ENCODE measurements around the gene C1orf159.

C1orf159 gene

GRCh38 chr1:1115786-1116700 lies at the start of gene C1orf159:
Gene C1orf159 (minus strand): TSS chr1:1116089. CDS start chr1:1091543, 24,546 bp downstream.
- Histone ChIP-seq H3K36me3 (ENCODE audit: control insufficient read depth in 2 of 2, insufficient read depth in 2 of 2, low read length in 2 of 2) (peaks cover 0 to 2% of the 10 kb centered on the region in 2 donors), H3K9me3 (ENCODE audit: control insufficient read depth in 2 of 2, low read length in 2 of 2) (no peaks in the 10 kb centered on the region), H3K27ac (ENCODE audit: low read depth in 2 of 2, low read length in 2 of 2) (peak within 1 kb of the TSS; percentile 52 to 61), H3K4me1 (ENCODE audit: control insufficient read depth in 2 of 2, insufficient read depth in 2 of 2, low read length in 2 of 2) (peaks cover 4 to 6% of the 10 kb centered on the region in 2 donors), H3K27me3 (ENCODE audit: control insufficient read depth in 2 of 2, insufficient read depth in 2 of 2, low read length in 2 of 2) (peaks cover 0 to 7% of the 10 kb centered on the region in 2 donors), H3K4me3 (ENCODE audit: low read length in 2 of 2) (peak within 1 kb of the TSS; percentile 61 to 72), H3K9ac (ENCODE audit: low read depth in 1 of 2, low read length in 2 of 2) (peak within 1 kb of the TSS; percentile 59 to 60)

GRCh38 chr1:1165485-1165884 lies 49.6 kb upstream of the C1orf159 start:
- H3K4me1 ChIP-seq (ENCODE audit: control insufficient read depth in 2 of 2, insufficient read depth in 2 of 2, low read length in 2 of 2): peaks cover 21 to 46% of the 10 kb centered on the region in 2 donors

GRCh38 chr1:1164701-1165451 lies 49.0 kb upstream of the C1orf159 start:
- Histone ChIP-seq H3K9ac (ENCODE audit: low read depth in 1 of 2, low read length in 2 of 2) (peak overlapping the region; percentile 92 to 99), H3K27me3 (ENCODE audit: control insufficient read depth in 2 of 2, insufficient read depth in 2 of 2, low read length in 2 of 2) (peaks cover 0 to 2% of the 10 kb centered on the region in 2 donors), H3K27ac (ENCODE audit: low read depth in 2 of 2, low read length in 2 of 2) (peak overlapping the region; percentile 99), H3K36me3 (ENCODE audit: control insufficient read depth in 2 of 2, insufficient read depth in 2 of 2, low read length in 2 of 2) (no peaks in the 10 kb centered on the region), H3K9me3 (ENCODE audit: control insufficient read depth in 2 of 2, low read length in 2 of 2) (no peaks in the 10 kb centered on the region), H3K4me1 (ENCODE audit: control insufficient read depth in 2 of 2, insufficient read depth in 2 of 2, low read length in 2 of 2) (peaks cover 27 to 49% of the 10 kb centered on the region in 2 donors), H3K4me3 (ENCODE audit: low read length in 2 of 2) (peak overlapping the region; percentile 82 to 90)

More at GRCh38 chr1:1165485-1165884, 49.6 kb upstream of the C1orf159 start:
- no peaks in the 10 kb centered on the region for H3K9me3 ChIP-seq (ENCODE audit: control insufficient read depth in 2 of 2, low read length in 2 of 2)
- H3K27me3 ChIP-seq (ENCODE audit: control insufficient read depth in 2 of 2, insufficient read depth in 2 of 2, low read length in 2 of 2): peaks cover 0 to 2% of the 10 kb centered on the region in 2 donors
- peak overlapping the region; percentile 82 to 90 for H3K4me3 ChIP-seq (ENCODE audit: low read length in 2 of 2)
- H3K36me3 ChIP-seq (ENCODE audit: control insufficient read depth in 2 of 2, insufficient read depth in 2 of 2, low read length in 2 of 2): no peaks in the 10 kb centered on the region
- H3K27ac ChIP-seq (ENCODE audit: low read depth in 2 of 2, low read length in 2 of 2): peak overlapping the region; percentile 99
- H3K9ac ChIP-seq (ENCODE audit: low read depth in 1 of 2, low read length in 2 of 2): peak overlapping the region; percentile 92 to 99

- Histone ChIP-seq H3K4me3 (ENCODE audit: low read length in 2 of 2) (peak overlapping the region; percentile 82 to 90), H3K4me1 (ENCODE audit: control insufficient read depth in 2 of 2, insufficient read depth in 2 of 2, low read length in 2 of 2) (peaks cover 28 to 48% of the 10 kb centered on the region in 2 donors), H3K36me3 (ENCODE audit: control insufficient read depth in 2 of 2, insufficient read depth in 2 of 2, low read length in 2 of 2) (no peaks in the 10 kb centered on the region), H3K27ac (ENCODE audit: low read depth in 2 of 2, low read length in 2 of 2) (peak overlapping the region; percentile 99), H3K27me3 (ENCODE audit: control insufficient read depth in 2 of 2, insufficient read depth in 2 of 2, low read length in 2 of 2) (peaks cover 0 to 2% of the 10 kb centered on the region in 2 donors), H3K9ac (ENCODE audit: low read depth in 1 of 2, low read length in 2 of 2) (peak overlapping the region; percentile 92 to 99), H3K9me3 (ENCODE audit: control insufficient read depth in 2 of 2, low read length in 2 of 2) (no peaks in the 10 kb centered on the region)
Measured at GRCh38 chr1:1164361-1164700, 48.4 kb upstream of the C1orf159 start.

GRCh38 chr1:1163538-1164070 lies 47.7 kb upstream of the C1orf159 start:
- no peaks in the 10 kb centered on the region for H3K36me3 ChIP-seq (ENCODE audit: control insufficient read depth in 2 of 2, insufficient read depth in 2 of 2, low read length in 2 of 2)
- peak overlapping the region; percentile 99 for H3K27ac ChIP-seq (ENCODE audit: low read depth in 2 of 2, low read length in 2 of 2)
- peaks cover 0 to 2% of the 10 kb centered on the region in 2 donors for H3K27me3 ChIP-seq (ENCODE audit: control insufficient read depth in 2 of 2, insufficient read depth in 2 of 2, low read length in 2 of 2)
- H3K4me3 ChIP-seq (ENCODE audit: low read length in 2 of 2): peak overlapping the region; percentile 82 to 90
- H3K9me3 ChIP-seq (ENCODE audit: control insufficient read depth in 2 of 2, low read length in 2 of 2): no peaks in the 10 kb centered on the region
- peaks cover 35 to 52% of the 10 kb centered on the region in 2 donors for H3K4me1 ChIP-seq (ENCODE audit: control insufficient read depth in 2 of 2, insufficient read depth in 2 of 2, low read length in 2 of 2)
- peak overlapping the region; percentile 92 to 99 for H3K9ac ChIP-seq (ENCODE audit: low read depth in 1 of 2, low read length in 2 of 2)

- Histone ChIP-seq H3K27me3 (ENCODE audit: control insufficient read depth in 2 of 2, insufficient read depth in 2 of 2, low read length in 2 of 2) (peaks cover 0 to 2% of the 10 kb centered on the region in 2 donors), H3K9me3 (ENCODE audit: control insufficient read depth in 2 of 2, low read length in 2 of 2) (no peaks in the 10 kb centered on the region), H3K4me1 (ENCODE audit: control insufficient read depth in 2 of 2, insufficient read depth in 2 of 2, low read length in 2 of 2) (peaks cover 42 to 53% of the 10 kb centered on the region in 2 donors), H3K27ac (ENCODE audit: low read depth in 2 of 2, low read length in 2 of 2) (peak overlapping the region; percentile 99), H3K9ac (ENCODE audit: low read depth in 1 of 2, low read length in 2 of 2) (peak overlapping the region; percentile 92 to 99), H3K4me3 (ENCODE audit: low read length in 2 of 2) (peak overlapping the region; percentile 82 to 90), H3K36me3 (ENCODE audit: control insufficient read depth in 2 of 2, insufficient read depth in 2 of 2, low read length in 2 of 2) (no peaks in the 10 kb centered on the region)
Measured at GRCh38 chr1:1162597-1163537, 47.0 kb upstream of the C1orf159 start.

- Histone ChIP-seq H3K4me1 (ENCODE audit: control insufficient read depth in 2 of 2, insufficient read depth in 2 of 2, low read length in 2 of 2) (peaks cover 39 to 47% of the 10 kb centered on the region in 2 donors), H3K9ac (ENCODE audit: low read depth in 1 of 2, low read length in 2 of 2) (peak overlapping the region; percentile 70 to 99), H3K36me3 (ENCODE audit: control insufficient read depth in 2 of 2, insufficient read depth in 2 of 2, low read length in 2 of 2) (no peaks in the 10 kb centered on the region), H3K27ac (ENCODE audit: low read depth in 2 of 2, low read length in 2 of 2) (peak overlapping the region; percentile 99), H3K9me3 (ENCODE audit: control insufficient read depth in 2 of 2, low read length in 2 of 2) (no peaks in the 10 kb centered on the region), H3K4me3 (ENCODE audit: low read length in 2 of 2) (peak overlapping the region; percentile 31 to 90), H3K27me3 (ENCODE audit: control insufficient read depth in 2 of 2, insufficient read depth in 2 of 2, low read length in 2 of 2) (peaks cover 0 to 2% of the 10 kb centered on the region in 2 donors)
Measured at GRCh38 chr1:1161683-1162079, 45.8 kb upstream of the C1orf159 start.

GRCh38 chr1:1161078-1161682 lies 45.3 kb upstream of the C1orf159 start:
- H3K36me3 ChIP-seq (ENCODE audit: control insufficient read depth in 2 of 2, insufficient read depth in 2 of 2, low read length in 2 of 2): no peaks in the 10 kb centered on the region
- H3K9ac ChIP-seq (ENCODE audit: low read depth in 1 of 2, low read length in 2 of 2): peak overlapping the region; percentile 24 to 99
- H3K27me3 ChIP-seq (ENCODE audit: control insufficient read depth in 2 of 2, insufficient read depth in 2 of 2, low read length in 2 of 2): peaks cover 0 to 2% of the 10 kb centered on the region in 2 donors
- H3K4me3 ChIP-seq (ENCODE audit: low read length in 2 of 2): peak overlapping the region in 1 of 2 donors; percentile 90
- peak overlapping the region; percentile 99 for H3K27ac ChIP-seq (ENCODE audit: low read depth in 2 of 2, low read length in 2 of 2)
- no peaks in the 10 kb centered on the region for H3K9me3 ChIP-seq (ENCODE audit: control insufficient read depth in 2 of 2, low read length in 2 of 2)
- peaks cover 37 to 47% of the 10 kb centered on the region in 2 donors for H3K4me1 ChIP-seq (ENCODE audit: control insufficient read depth in 2 of 2, insufficient read depth in 2 of 2, low read length in 2 of 2)
